ENCODE measurements around the gene STRIP1. TPM values are rescaled to one million over a fixed set of nuclear protein-coding genes. Genes with fewer than 3 reads are reported as not detected.

STRIP1 gene
- total and polyA plus RNA-seq, 2 of the 8 experiments (the other 6 are each of a cell fraction or from before 2014, with no cell fraction given), result 21.3 to 45.6 TPM

DNA sequence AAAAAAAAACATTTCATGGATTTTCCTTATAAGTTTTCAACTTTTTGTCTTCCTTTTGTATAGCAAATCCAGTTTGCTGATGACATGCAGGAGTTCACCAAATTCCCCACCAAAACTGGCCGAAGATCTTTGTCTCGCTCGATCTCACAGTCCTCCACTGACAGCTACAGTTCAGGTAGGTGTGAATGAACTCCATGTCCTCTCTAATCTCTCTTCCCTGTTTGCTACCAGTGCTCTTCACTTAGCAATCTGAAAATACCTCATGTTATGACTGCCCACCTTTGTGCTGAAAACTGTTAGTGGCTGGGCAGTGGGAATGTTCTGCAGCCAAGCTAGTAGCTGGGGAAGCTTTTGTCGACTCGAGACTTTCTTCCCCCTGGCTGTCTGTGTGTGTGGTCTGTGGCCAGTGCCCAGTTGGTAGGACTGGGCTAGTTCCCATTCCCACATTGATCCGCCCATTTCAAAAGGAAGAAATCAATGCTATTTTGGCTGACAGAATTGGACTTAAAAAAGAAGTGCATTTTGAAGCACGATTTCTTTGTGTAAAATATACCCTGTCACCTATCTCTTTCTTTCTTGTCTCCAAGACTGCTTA, 25.4 kb upstream of the STRIP1 start:
- no peak overlapping the region for H2BK20ac ChIP-seq (ENCODE audit: low read length)
- no peak overlapping the region for H2BK12ac ChIP-seq (ENCODE audit: low read depth, low read length)
- DNase-seq (ENCODE audit: low read depth in 1 of 2, low spot score in 2 of 2), result no peak
- no peak for FAIRE-seq
- H3K56ac ChIP-seq (replicated peaks; ENCODE audit: insufficient read length, low read depth, low read length), result no peak overlapping the region
- H3K4me3 ChIP-seq (ENCODE audit: extremely low read depth in 1 of 4, insufficient read depth in 2 of 4, low read depth in 3 of 4, low read length in 4 of 4), result no peak overlapping the region
- H4K8ac ChIP-seq (ENCODE audit: extremely low read depth, insufficient read depth, low read length), result no peak overlapping the region
- CTCF ChIA-PET (ENCODE audit: partially characterized antibody), result interaction anchor here (1.3 to 3.5 kb wide), 6 partner anchors 24 to 380 kb away, joined by 3 to 39 read pairs (median 14); partner anchors contain the start of gene AHCYL1
- H3K9me3 ChIP-seq (ENCODE audit: insufficient read depth in 2 of 2, low read depth in 1 of 2, low read length in 1 of 2), result no peaks in the 10 kb centered on the region
- POLR2A ChIA-PET (ENCODE audit: partially characterized antibody), result interaction anchor here (0.7 kb wide), 1 partner anchor 16 kb away, joined by 3 read pairs; no protein-coding TSS in a partner anchor
- H3K27ac ChIP-seq (ENCODE audit: low read depth, low read length), result no peak overlapping the region
- H3K4me1 ChIP-seq (replicated peaks in 1 of 4; ENCODE audit: control insufficient read depth in 3 of 4, insufficient read depth in 4 of 4, low read length in 3 of 4), result peaks cover 3 to 17% (median 12%) of the 10 kb centered on the region in 4 experiments; a peak in 6 of 7 replicates
- no peak overlapping the region for H2AFZ ChIP-seq (ENCODE audit: low read length)
- no peaks in the 10 kb centered on the region for H3K23me2 ChIP-seq (ENCODE audit: low read depth, low read length)
- H3K79me2 ChIP-seq (ENCODE audit: control insufficient read depth in 1 of 2, insufficient read depth in 2 of 2, low read length in 2 of 2), result peaks cover 0 to 36% of the 10 kb centered on the region in 2 experiments; a peak in 2 of 4 replicates
- H3K36me3 ChIP-seq (ENCODE audit: control insufficient read depth in 2 of 4, insufficient read depth in 4 of 4, low read length in 3 of 4), result peaks cover 9 to 39% (median 27%) of the 10 kb centered on the region in 4 experiments
- H3K4ac ChIP-seq (replicated peaks; ENCODE audit: insufficient read length, low read depth, low read length), result no peak overlapping the region
- H2BK120ac ChIP-seq (replicated peaks; ENCODE audit: low read depth, low read length), result no peak overlapping the region
- no peak overlapping the region for H3K18ac ChIP-seq (ENCODE audit: extremely low read depth, low read length)
- no peak overlapping the region for H3K23ac ChIP-seq (ENCODE audit: insufficient read length)
- H2BK15ac ChIP-seq (ENCODE audit: low read length), result no peak overlapping the region
- 92% methylated on average over 7 of the region's 7 CpGs; no CpG with 5 or more reads in 1 of the 2 experiments for WGBS, 2 experiments (ENCODE audit: extremely low coverage in 1 of 2, insufficient coverage in 1 of 2, insufficient read length in 1 of 2, insufficient replicate concordance in 2 of 2, low coverage in 1 of 2, low lambda C conversion rate in 2 of 2, missing lambda C conversion rate in 1 of 2)
- H3K4me2 ChIP-seq (ENCODE audit: insufficient read depth in 1 of 2, low read depth in 2 of 2, low read length in 2 of 2), result no peak overlapping the region
- no peak overlapping the region for H2AK5ac ChIP-seq (ENCODE audit: low read depth, low read length)
- H4K91ac ChIP-seq (replicated peaks; ENCODE audit: insufficient read length, low read length), result no peak overlapping the region
- no peak overlapping the region for H4K5ac ChIP-seq (ENCODE audit: insufficient read length, low read depth, low read length)
- H4K20me1 ChIP-seq (replicated peaks in 1 of 2; ENCODE audit: control insufficient read depth in 1 of 2, insufficient read depth in 2 of 2, low read length in 2 of 2), result peaks cover 0 to 5% of the 10 kb centered on the region in 2 experiments
- no peak overlapping the region for H3K14ac ChIP-seq (ENCODE audit: insufficient read length)
- H2BK5ac ChIP-seq (ENCODE audit: low read depth, low read length), result no peak overlapping the region
- no peaks in the 10 kb centered on the region; the same call in 1 of the 2 replicates for H3K79me1 ChIP-seq (ENCODE audit: low read depth, low read length)
- no peak overlapping the region for H3K9ac ChIP-seq (replicated peaks in 1 of 4; ENCODE audit: extremely low read depth in 1 of 4, low read depth in 3 of 4, low read length in 3 of 4)
- no peaks in the 10 kb centered on the region for H3K27me3 ChIP-seq (replicated peaks in 1 of 4; ENCODE audit: control insufficient read depth in 3 of 4, extremely low read depth in 1 of 4, insufficient read depth in 3 of 4, low read length in 3 of 4)
- no peak for TF ChIP-seq KDM4A (IDR thresholded peaks at IDR 0.05; ENCODE audit: low read depth, low read length, severe bottlenecking)
- TF ChIP-seq RXRA (IDR thresholded peaks at IDR 0.05; ENCODE audit: insufficient read depth, low read depth, low read length), result no peak
- TF ChIP-seq JUND (IDR thresholded peaks at IDR 0.05; ENCODE audit: low read length), result no peak
